Right lobe of liver (tissue), 6 donors: Measurements from ENCODE around the gene GRN. TPM values are rescaled to one million over a fixed set of nuclear protein-coding genes. Genes with fewer than 3 reads are reported as not detected.

Source experiments
- ATAC-seq, 4 donors: fragments of 200-7000 bp; cut with Tn5 transposase; one replicate each; pipeline ENCODE4 v1.9.1; 2020; ENCODE audit warnings: mild to moderate bottlenecking in 4 of 4, moderate library complexity in 4 of 4
- DNase-seq, 3 donors: peaks; one replicate each; pipeline ENCODE4 v3.0.0-alpha.2; 2020
- H3K27ac ChIP-seq, 3 donors: fragments of 200-600 bp; one replicate each; pipeline ENCODE4 v1.8.0; 2022
- H3K27me3 ChIP-seq, 2 donors: fragments of 200-600 bp; one replicate each; pipeline ENCODE4 v1.8.0; 2022
- H3K36me3 ChIP-seq, 4 donors: fragments of 200-600 bp; sonication (generic) in 1 of 4; one replicate each; pipeline versions ENCODE4 v1.5.1 to v1.8.0; 2017 to 2022; ENCODE audit warnings: control low read depth in 1 of 4
- H3K4me1 ChIP-seq, 4 donors: fragments of 200-600 bp; sonication (generic) in 1 of 4; one replicate each; pipeline versions ENCODE4 v1.5.1 to v1.8.0; 2017 to 2022; ENCODE audit warnings: control low read depth in 1 of 4
- H3K4me3 ChIP-seq, 3 donors: fragments of 200-600 bp; one replicate each; pipeline ENCODE4 v1.8.0; 2022
- H3K9me3 ChIP-seq, 4 donors: fragments of 200-600 bp; sonication (generic) in 1 of 4; one replicate each; pipeline versions ENCODE4 v1.5.1 to v1.8.0; 2017 to 2022; ENCODE audit warnings: control low read depth in 1 of 4
- POLR2A ChIP-seq: fragments of 450-650 bp; IDR thresholded peaks from one replicate; pipeline ENCODE4 v1.6.1; 2017; ENCODE audit warnings: antibody characterized with exemption, mild to moderate bottlenecking
- WGBS: methylation state at CpG from one replicate; pipeline ENCODE4 v1.1.6; 2018; ENCODE audit warnings: low coverage, low lambda C conversion rate; ENCODE audit not compliant: insufficient coverage; ENCODE audit errors: missing lambda C conversion rate; 5-methylcytosine and 5-hydroxymethylcytosine counted together
- intact Hi-C, 2 donors: fragments of 100-400 bp; cut with DNase I; formaldehyde crosslinking; loops; one replicate each; pipeline versions ENCODE4 v1.11.2 to v1.14.1; 2022
- total RNA-seq, 6 experiments: library from RNA; depleted of rRNA in 2 of 6; stranded (reverse); fragments of >200 nt in 2 of 6; fragmentation: NEBNext Ultra II Directional in 3 of 6; extraction: Animal tissue kit (Norgen Biotek cat#: 25700) in 3 of 6; gene quantifications; one replicate each; pipeline versions ENCODE4 v1.1.0 to v1.2.4, GENCODE V29; 2016 to 2023
- TF ChIP-seq, protein P1 (sequence below), 4 donors: fragments of 200-600 bp in 3 of 4; fragments of 450-650 bp in 1 of 4; IDR thresholded peaks; one replicate each; pipeline versions ENCODE4 v1.5.1 to v1.8.0; 2016 to 2022; ENCODE audit warnings: antibody characterized with exemption in 4 of 4, mild to moderate bottlenecking in 2 of 4
- donor health status: DM: no; HTN: yes; CAD: no.
- donor health status: DM: no; HTN: no; CAD: no.
- donor health status: DM: no; HTN: no; CAD: no.
- donor health status: DM: no; HTN: yes; CAD: no.
- donor health status: DM: no; HTN: yes; CAD: no.

GRN gene
- total RNA-seq, 6 experiments from 2014 or later = 84.5 to 230 (median 150) TPM

DNA sequence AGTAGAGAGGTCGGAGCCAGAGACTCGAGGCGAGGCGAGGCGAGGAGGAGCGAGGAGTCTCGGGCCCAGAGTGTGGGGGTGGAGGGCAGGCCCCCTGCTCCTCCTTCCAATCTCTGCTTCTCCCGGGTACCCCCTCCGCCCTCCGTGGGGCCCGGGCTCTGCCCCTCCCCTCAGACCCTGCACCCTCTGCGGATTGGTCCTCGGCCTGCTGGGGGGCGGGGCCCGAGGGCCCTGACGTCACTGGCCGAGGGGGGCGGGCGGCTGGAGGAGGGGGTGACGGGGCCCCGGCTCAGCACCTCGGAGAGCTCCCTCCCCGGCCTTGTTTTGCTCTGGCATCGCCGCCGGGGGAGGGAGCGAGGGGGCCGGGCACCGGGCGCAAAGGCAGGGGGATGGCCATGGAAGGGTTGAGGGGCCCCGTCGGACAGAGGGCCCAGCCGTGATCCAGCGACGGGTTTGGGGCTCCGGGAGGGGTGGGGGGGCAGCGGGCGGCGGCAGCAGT, 36.7 kb upstream of the GRN start, which contains the start of gene RUNDC3A:
Gene RUNDC3A (plus strand): TSS at position 282 of the 499 bp plus-strand sequence. CDS start 232 bp downstream, outside the sequence.
- no peak for TF ChIP-seq POLR2A
- TF ChIP-seq, protein P1, sequence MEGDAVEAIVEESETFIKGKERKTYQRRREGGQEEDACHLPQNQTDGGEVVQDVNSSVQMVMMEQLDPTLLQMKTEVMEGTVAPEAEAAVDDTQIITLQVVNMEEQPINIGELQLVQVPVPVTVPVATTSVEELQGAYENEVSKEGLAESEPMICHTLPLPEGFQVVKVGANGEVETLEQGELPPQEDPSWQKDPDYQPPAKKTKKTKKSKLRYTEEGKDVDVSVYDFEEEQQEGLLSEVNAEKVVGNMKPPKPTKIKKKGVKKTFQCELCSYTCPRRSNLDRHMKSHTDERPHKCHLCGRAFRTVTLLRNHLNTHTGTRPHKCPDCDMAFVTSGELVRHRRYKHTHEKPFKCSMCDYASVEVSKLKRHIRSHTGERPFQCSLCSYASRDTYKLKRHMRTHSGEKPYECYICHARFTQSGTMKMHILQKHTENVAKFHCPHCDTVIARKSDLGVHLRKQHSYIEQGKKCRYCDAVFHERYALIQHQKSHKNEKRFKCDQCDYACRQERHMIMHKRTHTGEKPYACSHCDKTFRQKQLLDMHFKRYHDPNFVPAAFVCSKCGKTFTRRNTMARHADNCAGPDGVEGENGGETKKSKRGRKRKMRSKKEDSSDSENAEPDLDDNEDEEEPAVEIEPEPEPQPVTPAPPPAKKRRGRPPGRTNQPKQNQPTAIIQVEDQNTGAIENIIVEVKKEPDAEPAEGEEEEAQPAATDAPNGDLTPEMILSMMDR (IDR thresholded peaks at IDR 0.05) = no peak
- H3K9me3 ChIP-seq = no peaks in the 10 kb centered on the region
- no peak within 1 kb of the TSS for H3K27ac ChIP-seq
- intact Hi-C loops = no loop called here
- WGBS = 2% methylated on average over 10 of the region's 39 CpGs
- peak within 1 kb of the TSS; percentile 26 to 31 (median 26) for H3K4me3 ChIP-seq
- no peaks in the 10 kb centered on the region for H3K36me3 ChIP-seq
- ATAC-seq (peak; percentile 87 to 95 (median 92)), DNase-seq (peak; percentile 68 to 78 (median 76))
- peaks cover 0 to 7% of the 10 kb centered on the region in 2 donors for H3K27me3 ChIP-seq
- H3K4me1 ChIP-seq = peaks cover 0 to 12% (median 5%) of the 10 kb centered on the region in 4 donors

DNA sequence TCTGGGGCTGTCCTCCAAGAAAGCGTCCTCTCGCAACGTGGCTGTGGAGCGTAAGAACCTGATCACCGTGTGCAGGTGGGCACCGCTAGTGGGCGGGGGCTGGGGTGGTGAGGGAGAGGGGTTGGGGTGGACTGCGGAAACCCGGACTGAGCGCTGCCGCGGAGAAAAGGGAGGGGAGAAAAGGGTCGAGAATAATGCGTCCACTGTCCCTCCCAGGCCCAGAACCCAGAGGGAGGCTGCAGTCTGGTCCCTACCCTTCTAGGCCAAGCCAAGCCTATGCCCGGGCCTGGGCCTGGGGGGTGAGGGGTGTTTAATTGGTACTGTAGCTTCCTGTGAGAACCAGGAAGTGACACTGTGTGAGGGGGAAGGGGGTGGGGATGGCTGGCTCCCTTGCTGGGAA, 36.2 kb upstream of the GRN start:
- Histone ChIP-seq H3K4me1 (peaks cover 0 to 12% (median 5%) of the 10 kb centered on the region in 4 donors), H3K27ac (no peak overlapping the region), H3K4me3 (no peak overlapping the region), H3K9me3 (no peaks in the 10 kb centered on the region), H3K27me3 (peaks cover 0 to 7% of the 10 kb centered on the region in 2 donors), H3K36me3 (no peaks in the 10 kb centered on the region)
- DNase-seq = no peak
- intact Hi-C loops = no loop called here
- TF ChIP-seq, protein P1 (IDR thresholded peaks at IDR 0.05) = no peak
- no peak for TF ChIP-seq POLR2A
- no peak for ATAC-seq
- 3% methylated on average over 14 of the region's 15 CpGs for WGBS

DNA sequence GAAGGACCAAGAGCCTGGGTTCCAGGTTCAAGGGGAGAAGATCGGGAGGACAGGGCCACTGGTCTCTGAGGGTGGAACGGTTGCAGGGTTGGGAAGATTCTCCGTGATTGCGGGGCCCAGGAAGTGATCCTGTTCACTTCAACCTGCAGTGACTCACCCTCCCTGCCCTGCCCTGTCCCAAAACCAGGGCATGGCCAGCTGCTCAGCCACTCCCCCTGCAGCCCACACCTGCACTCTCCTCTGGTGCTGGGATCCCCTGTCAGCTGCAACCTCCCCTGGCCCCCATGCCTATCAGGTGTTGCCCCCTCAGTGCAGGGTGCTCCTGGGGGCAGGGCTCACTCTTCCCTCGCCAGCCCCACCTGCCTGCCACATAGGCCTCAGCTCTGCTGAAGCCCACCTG, 35.6 kb upstream of the GRN start:
- DNase-seq = no peak

DNA sequence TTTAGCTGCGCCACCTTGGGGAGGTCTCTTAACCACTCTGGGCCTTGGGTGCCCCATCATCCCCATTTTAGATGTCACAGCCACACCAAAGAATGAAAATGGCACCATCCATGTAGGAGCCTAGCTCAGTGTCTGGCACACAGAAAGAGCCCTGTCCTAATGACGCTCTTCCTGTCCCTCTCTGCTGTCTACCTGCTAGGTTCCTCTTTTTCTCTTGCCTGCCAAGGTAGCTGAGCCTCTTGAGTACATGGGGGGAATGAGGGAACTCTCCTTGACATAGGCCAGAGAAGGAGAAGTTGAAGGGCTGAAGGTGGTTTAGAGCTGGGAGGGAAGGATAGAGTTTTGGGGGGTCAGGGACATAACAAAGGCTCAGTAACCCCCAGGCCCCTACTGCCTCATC, 34.9 kb upstream of the GRN start:
- intact Hi-C loops = no loop called here
- peaks cover 0 to 7% of the 10 kb centered on the region in 2 donors for H3K27me3 ChIP-seq
- 100% methylated on average over 1 of the region's 2 CpGs for WGBS
- ATAC-seq (no peak), DNase-seq (no peak)
- peaks cover 0 to 12% (median 5%) of the 10 kb centered on the region in 4 donors for H3K4me1 ChIP-seq
- no peak overlapping the region for H3K27ac ChIP-seq
- H3K9me3 ChIP-seq = no peaks in the 10 kb centered on the region
- TF ChIP-seq, protein P1 (IDR thresholded peaks at IDR 0.05) = no peak
- no peak overlapping the region for H3K4me3 ChIP-seq
- no peaks in the 10 kb centered on the region for H3K36me3 ChIP-seq

More for the DNA sequence above, 35.6 kb upstream of the GRN start:
- no peak overlapping the region for H3K27ac ChIP-seq
- intact Hi-C loops = no loop called here
- H3K4me3 ChIP-seq = no peak overlapping the region
- peaks cover 0 to 12% (median 5%) of the 10 kb centered on the region in 4 donors for H3K4me1 ChIP-seq
- TF ChIP-seq, protein P1 (IDR thresholded peaks at IDR 0.05) = no peak
- TF ChIP-seq POLR2A = no peak
- ATAC-seq = no peak
- no CpG with 5 or more reads among the region's 5 CpGs for WGBS
- H3K27me3 ChIP-seq = peaks cover 0 to 7% of the 10 kb centered on the region in 2 donors
- H3K36me3 ChIP-seq = no peaks in the 10 kb centered on the region
- H3K9me3 ChIP-seq = no peaks in the 10 kb centered on the region
